Vagina (tissue), 2 donors: Measurements from ENCODE around the gene KRT84.
A peak's percentile ranks its signal among the peaks of the same experiment; 100 is the strongest.

ENCODE experiments used
- POLR2A ChIP-seq, 2 donors: fragments of 450-650 bp; IDR thresholded peaks; one replicate each; pipeline ENCODE4 v1.6.1; 2017; ENCODE audit warnings: antibody characterized with exemption in 2 of 2, mild to moderate bottlenecking in 2 of 2, moderate library complexity in 2 of 2
- TF ChIP-seq, protein P1 (sequence below), 3 experiments: fragments of 450-650 bp in 2 of 3; fragments of 200-600 bp in 1 of 3; sonication (generic) in 1 of 3; IDR thresholded peaks; one replicate each; pipeline ENCODE4 v1.5.1; 2017 to 2019; ENCODE audit warnings: antibody characterized with exemption in 3 of 3, mild to moderate bottlenecking in 2 of 3, moderate library complexity in 2 of 3

- TF ChIP-seq POLR2A (IDR thresholded peaks at IDR 0.05) = no peak
- TF ChIP-seq, protein P1, sequence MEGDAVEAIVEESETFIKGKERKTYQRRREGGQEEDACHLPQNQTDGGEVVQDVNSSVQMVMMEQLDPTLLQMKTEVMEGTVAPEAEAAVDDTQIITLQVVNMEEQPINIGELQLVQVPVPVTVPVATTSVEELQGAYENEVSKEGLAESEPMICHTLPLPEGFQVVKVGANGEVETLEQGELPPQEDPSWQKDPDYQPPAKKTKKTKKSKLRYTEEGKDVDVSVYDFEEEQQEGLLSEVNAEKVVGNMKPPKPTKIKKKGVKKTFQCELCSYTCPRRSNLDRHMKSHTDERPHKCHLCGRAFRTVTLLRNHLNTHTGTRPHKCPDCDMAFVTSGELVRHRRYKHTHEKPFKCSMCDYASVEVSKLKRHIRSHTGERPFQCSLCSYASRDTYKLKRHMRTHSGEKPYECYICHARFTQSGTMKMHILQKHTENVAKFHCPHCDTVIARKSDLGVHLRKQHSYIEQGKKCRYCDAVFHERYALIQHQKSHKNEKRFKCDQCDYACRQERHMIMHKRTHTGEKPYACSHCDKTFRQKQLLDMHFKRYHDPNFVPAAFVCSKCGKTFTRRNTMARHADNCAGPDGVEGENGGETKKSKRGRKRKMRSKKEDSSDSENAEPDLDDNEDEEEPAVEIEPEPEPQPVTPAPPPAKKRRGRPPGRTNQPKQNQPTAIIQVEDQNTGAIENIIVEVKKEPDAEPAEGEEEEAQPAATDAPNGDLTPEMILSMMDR (IDR thresholded peaks at IDR 0.05) = peak in 2 of 3 experiments; percentile 7 to 64
Measured at GRCh38 chr12:52390739-52391617, 5.5 kb upstream of the KRT84 start.
